Gastroesophageal sphincter (tissue), 3 donors: ENCODE data around the gene ANKRD23.

Experiments
- EP300 ChIP-seq: sonication (generic); formaldehyde crosslinking; IDR thresholded peaks from one replicate; pipeline ENCODE4 v1.6.1; 2017; ENCODE audit warnings: antibody characterized with exemption, mild to moderate bottlenecking
- POLR2A ChIP-seq, 2 donors: fragments of 450-650 bp; IDR thresholded peaks; one replicate each; pipeline ENCODE4 v1.6.1; 2017; ENCODE audit warnings: antibody characterized with exemption in 2 of 2, mild to moderate bottlenecking in 2 of 2, moderate library complexity in 1 of 2
- POLR2AphosphoS5 ChIP-seq: sonication (generic); formaldehyde crosslinking; IDR thresholded peaks from one replicate; pipeline ENCODE4 v1.6.1; 2017; ENCODE audit warnings: antibody characterized with exemption
- TF ChIP-seq, protein P1 (sequence below), 4 experiments: fragments of 200-600 bp in 2 of 4; fragments of 450-650 bp in 2 of 4; sonication (generic) in 1 of 4; IDR thresholded peaks; one replicate each; pipeline ENCODE4 v1.5.1; 2017 to 2019; ENCODE audit warnings: antibody characterized with exemption in 4 of 4, mild to moderate bottlenecking in 2 of 4, moderate library complexity in 2 of 4

DNA sequence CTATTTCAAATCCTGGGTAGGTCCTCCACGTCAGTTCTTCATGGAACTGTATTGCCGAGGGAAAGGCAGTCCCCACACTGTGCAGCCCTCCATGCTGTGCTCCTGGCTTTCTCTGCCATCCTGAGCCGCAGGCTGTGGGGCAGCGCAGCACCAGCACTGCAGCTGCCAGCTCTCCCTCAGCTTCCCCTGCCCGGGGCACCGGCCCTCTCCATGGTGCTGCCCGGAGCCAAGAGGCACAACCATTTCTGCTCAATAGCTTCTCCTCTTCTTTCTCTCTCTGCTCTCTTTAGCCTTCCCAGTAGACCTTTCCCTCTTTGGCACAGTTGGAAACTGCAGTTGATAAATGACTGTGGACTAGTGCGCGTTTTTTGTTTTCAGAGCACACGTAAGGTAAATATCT lies 12.1 kb downstream of the ANKRD23 start:
- TF ChIP-seq, protein P1, sequence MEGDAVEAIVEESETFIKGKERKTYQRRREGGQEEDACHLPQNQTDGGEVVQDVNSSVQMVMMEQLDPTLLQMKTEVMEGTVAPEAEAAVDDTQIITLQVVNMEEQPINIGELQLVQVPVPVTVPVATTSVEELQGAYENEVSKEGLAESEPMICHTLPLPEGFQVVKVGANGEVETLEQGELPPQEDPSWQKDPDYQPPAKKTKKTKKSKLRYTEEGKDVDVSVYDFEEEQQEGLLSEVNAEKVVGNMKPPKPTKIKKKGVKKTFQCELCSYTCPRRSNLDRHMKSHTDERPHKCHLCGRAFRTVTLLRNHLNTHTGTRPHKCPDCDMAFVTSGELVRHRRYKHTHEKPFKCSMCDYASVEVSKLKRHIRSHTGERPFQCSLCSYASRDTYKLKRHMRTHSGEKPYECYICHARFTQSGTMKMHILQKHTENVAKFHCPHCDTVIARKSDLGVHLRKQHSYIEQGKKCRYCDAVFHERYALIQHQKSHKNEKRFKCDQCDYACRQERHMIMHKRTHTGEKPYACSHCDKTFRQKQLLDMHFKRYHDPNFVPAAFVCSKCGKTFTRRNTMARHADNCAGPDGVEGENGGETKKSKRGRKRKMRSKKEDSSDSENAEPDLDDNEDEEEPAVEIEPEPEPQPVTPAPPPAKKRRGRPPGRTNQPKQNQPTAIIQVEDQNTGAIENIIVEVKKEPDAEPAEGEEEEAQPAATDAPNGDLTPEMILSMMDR (IDR thresholded peaks at IDR 0.05): no peak
- TF ChIP-seq POLR2A (IDR thresholded peaks at IDR 0.05): no peak
- TF ChIP-seq POLR2AphosphoS5: no peak
- no peak for TF ChIP-seq EP300
